ENCODE data around the gene RANBP3. TPM values are rescaled to one million over a fixed set of nuclear protein-coding genes. Genes with fewer than 3 reads are reported as not detected.

The RANBP3 gene
- total RNA-seq, 3 donors from 2014 or later = 54.4 to 66.2 (median 64.9) TPM

DNA sequence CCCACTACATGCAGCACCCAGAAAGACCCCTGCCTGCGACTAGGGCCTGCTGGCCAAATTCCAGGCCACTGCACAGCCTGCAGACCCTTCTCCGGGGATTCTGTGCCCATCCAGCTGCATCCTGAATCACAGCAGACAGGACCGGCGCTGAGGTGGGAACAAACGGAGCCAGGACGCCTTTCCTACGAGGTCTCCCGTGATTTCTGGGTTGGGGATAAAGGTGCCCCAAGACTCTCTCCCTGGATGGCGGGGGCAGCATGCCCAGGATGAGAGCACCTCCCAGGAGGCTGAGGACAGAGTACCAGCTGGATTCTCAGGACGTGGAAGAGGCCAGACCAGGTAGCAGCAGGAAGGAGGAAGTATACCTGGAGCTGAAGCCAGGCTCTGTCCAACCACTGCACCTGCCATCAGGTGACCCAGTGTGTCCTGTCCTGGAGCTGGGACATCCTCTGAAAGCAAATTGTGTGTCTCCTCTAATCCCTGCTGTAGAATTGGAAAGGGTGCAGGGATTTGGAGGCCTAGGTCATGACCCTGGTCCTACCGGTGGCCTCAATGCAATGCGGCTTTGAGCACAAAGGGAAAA lies 104.2 kb downstream of the RANBP3 start:
- intact Hi-C loops (cut with DNase I; ENCODE audit: low total_unique reads) = no loop called here
- H3K4me1 ChIP-seq = peaks cover 0 to 3% of the 10 kb centered on the region in 2 donors

DNA sequence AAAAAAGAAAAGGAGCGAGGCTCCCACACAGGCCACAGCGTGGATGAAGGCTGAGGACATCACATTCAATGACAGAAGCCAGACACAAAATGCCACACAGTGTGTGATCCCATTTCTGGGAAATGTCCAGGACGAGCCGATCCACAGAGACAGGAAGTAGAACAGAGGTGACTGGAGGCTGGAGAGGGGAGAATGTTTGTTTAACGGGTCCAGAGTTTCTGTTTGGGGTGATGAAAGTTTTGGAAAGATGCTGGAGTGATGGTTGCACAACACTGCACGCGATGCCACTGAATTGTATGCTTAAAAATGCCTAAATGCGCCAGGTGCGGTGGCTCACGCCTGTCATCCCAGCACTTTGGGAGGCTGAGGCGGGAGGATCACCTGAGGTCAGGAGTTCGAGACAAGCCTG lies 107.0 kb downstream of the RANBP3 start:
- DNase-seq (ENCODE audit: low spot score in 2 of 2) = no peak
- intact Hi-C loops (cut with DNase I; ENCODE audit: low total_unique reads) = no loop called here
- H3K27ac ChIP-seq = no peak overlapping the region
- no peaks in the 10 kb centered on the region for H3K36me3 ChIP-seq
- no peaks in the 10 kb centered on the region for H3K27me3 ChIP-seq
- no peaks in the 10 kb centered on the region for H3K9me3 ChIP-seq
- no peak for TF ChIP-seq POLR2A (IDR thresholded peaks at IDR 0.05)
- no peak for TF ChIP-seq POLR2AphosphoS5 (IDR thresholded peaks at IDR 0.05)
- TF ChIP-seq, protein P1, sequence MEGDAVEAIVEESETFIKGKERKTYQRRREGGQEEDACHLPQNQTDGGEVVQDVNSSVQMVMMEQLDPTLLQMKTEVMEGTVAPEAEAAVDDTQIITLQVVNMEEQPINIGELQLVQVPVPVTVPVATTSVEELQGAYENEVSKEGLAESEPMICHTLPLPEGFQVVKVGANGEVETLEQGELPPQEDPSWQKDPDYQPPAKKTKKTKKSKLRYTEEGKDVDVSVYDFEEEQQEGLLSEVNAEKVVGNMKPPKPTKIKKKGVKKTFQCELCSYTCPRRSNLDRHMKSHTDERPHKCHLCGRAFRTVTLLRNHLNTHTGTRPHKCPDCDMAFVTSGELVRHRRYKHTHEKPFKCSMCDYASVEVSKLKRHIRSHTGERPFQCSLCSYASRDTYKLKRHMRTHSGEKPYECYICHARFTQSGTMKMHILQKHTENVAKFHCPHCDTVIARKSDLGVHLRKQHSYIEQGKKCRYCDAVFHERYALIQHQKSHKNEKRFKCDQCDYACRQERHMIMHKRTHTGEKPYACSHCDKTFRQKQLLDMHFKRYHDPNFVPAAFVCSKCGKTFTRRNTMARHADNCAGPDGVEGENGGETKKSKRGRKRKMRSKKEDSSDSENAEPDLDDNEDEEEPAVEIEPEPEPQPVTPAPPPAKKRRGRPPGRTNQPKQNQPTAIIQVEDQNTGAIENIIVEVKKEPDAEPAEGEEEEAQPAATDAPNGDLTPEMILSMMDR (IDR thresholded peaks at IDR 0.05) = no peak
- no peak overlapping the region for H3K4me3 ChIP-seq
- H3K4me1 ChIP-seq = no peaks in the 10 kb centered on the region

More for the DNA sequence above, 104.2 kb downstream of the RANBP3 start:
- H3K4me3 ChIP-seq = no peak overlapping the region
- no peak for DNase-seq (ENCODE audit: low spot score in 2 of 2)
- H3K9me3 ChIP-seq = no peaks in the 10 kb centered on the region
- H3K36me3 ChIP-seq = no peaks in the 10 kb centered on the region
- H3K27ac ChIP-seq = no peak overlapping the region
- TF ChIP-seq, protein P1 (IDR thresholded peaks at IDR 0.05) = no peak
- TF ChIP-seq POLR2A (IDR thresholded peaks at IDR 0.05) = no peak
- H3K27me3 ChIP-seq = peaks cover 0 to 4% of the 10 kb centered on the region in 2 donors

DNA sequence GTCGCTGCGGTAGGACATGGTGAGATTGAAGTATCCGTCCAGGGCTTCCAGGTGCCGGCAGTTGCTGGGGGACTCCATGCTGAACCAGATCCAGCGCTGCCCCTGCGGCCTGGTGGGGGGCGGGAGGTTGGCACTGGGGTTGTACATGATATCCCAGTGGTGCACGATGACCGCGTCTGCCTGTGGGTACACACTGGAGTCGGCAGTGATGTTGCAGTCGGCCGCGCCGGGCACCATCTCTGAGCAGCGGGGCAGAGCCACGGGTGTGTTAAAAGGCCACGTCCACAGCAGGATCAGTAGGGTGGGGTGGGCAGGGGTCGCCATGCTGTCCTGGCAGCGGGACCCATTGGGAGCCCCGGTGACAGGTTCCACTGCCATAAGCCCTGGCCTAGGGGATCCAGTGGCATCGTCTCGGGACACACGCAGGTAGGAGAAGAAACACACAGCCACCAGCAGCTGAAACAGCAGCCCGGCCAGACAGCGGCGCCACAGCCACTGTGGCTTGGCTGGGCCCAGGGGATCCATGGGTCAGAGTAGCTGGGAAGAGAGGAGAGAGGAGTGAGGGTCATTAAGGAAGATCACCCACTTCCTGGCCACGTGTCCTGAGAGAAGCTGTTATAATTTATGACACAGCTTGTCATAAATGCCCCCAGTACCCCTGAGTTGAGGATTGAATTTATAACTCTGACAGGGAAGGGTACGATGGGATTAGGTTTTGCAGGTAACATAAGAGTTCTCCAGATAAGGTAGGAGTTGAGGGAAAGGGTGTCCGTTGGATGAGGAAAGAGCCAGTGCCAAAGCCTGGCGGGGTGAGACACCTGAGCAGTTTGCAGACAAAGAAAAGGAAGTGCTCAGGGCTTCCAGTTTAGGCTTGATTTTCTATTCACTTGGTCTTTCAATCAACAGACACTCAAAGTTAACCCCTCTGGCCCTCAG lies 110.5 kb downstream of the RANBP3 start:
- intact Hi-C loops (cut with DNase I; ENCODE audit: low total_unique reads) = no loop called here
- Histone ChIP-seq H3K36me3 (no peaks in the 10 kb centered on the region), H3K4me1 (no peaks in the 10 kb centered on the region), H3K27ac (no peak overlapping the region), H3K27me3 (no peaks in the 10 kb centered on the region), H3K4me3 (no peak overlapping the region), H3K9me3 (no peaks in the 10 kb centered on the region)
- TF ChIP-seq, protein P1 (IDR thresholded peaks at IDR 0.05) = no peak
- TF ChIP-seq POLR2AphosphoS5 (IDR thresholded peaks at IDR 0.05) (no peak), POLR2A (IDR thresholded peaks at IDR 0.05) (no peak)
- no peak for DNase-seq (ENCODE audit: low spot score in 2 of 2)

Other genes starting within 250 kb of the RANBP3 start
- 1 to 10 TPM in 2 of 3 donors, under 1 TPM in 1; 0.64 to 2.0 (median 1.2) TPM for gene PRR22, start 193.4 kb downstream of the RANBP3 start, total RNA-seq
- gene DUS3L, start 187.0 kb downstream of the RANBP3 start, total RNA-seq = 10 to 100 TPM; 28.8 to 44.9 (median 37.2) TPM
- 1 to 10 TPM in 2 of 3 donors, under 1 TPM in 1; 0.48 to 1.8 (median 1.6) TPM for gene NRTN, start 173.1 kb downstream of the RANBP3 start, total RNA-seq
- 1 to 10 TPM in 1 of 3 donors, under 1 TPM in 1, not detected in 1; 0.73 to 4.3 TPM for gene FUT6, start 138.4 kb downstream of the RANBP3 start, total RNA-seq
- 1 to 10 TPM in 2 of 3 donors, not detected in 1; 1.3 to 2.9 TPM for gene FUT3, start 126.7 kb downstream of the RANBP3 start, total RNA-seq
- not detected for gene FUT5, start 107.6 kb downstream of the RANBP3 start, total RNA-seq
- gene NDUFA11, start 74.3 kb downstream of the RANBP3 start, total RNA-seq = 100 to 1,000 TPM; 186 to 278 (median 186) TPM
- gene VMAC, start 73.3 kb downstream of the RANBP3 start, total RNA-seq = 10 to 100 TPM in 1 of 3 donors, 1 to 10 TPM in 2; 6.1 to 11.8 (median 9.2) TPM
- 10 to 100 TPM in 2 of 3 donors, 1 to 10 TPM in 1; 9.4 to 19.0 (median 16.4) TPM for gene CAPS, start 63.9 kb downstream of the RANBP3 start, total RNA-seq
- gene RFX2, start 132.4 kb upstream of the RANBP3 start, total RNA-seq = 10 to 100 TPM in 1 of 3 donors, 1 to 10 TPM in 2; 6.1 to 16.2 (median 9.2) TPM
- under 1 TPM in 2 of 3 donors, not detected in 1; 0.16 to 0.33 TPM for gene ACSBG2, start 157.5 kb upstream of the RANBP3 start, total RNA-seq